PC-3 (cell line): ENCODE data around the gene FGD5. TPM values are rescaled to one million over a fixed set of nuclear protein-coding genes. Genes with fewer than 3 reads are reported as not detected.

Source experiments
- ATAC-seq: fragments of 200-7000 bp; cut with Tn5 transposase; 2 replicates; pipeline ENCODE4 v1.9.1; 2020; ENCODE audit warnings: mild to moderate bottlenecking, moderate library complexity
- BruUV-seq: library from RNA; stranded (reverse); fragments of 400-500 nt; replicated peaks from 2 replicates; lab custom pipeline; 2021; lab: Mats Ljungman, UMichigan
- CTCF ChIA-PET: fragments of 300-600 bp; sonication (Branson Sonifier 250); formaldehyde crosslinking; loops from one replicate; lab custom pipeline; 2022; ENCODE audit warnings: antibody characterized with exemption; lab: Charles Lee
- POLR2A ChIA-PET: fragments of 300-600 bp; sonication (Branson Sonifier 250); formaldehyde crosslinking; loops from one replicate; lab custom pipeline; 2022; ENCODE audit warnings: antibody characterized with exemption; ENCODE audit not compliant: unreplicated experiment; lab: Charles Lee
- DNase-seq: peaks from one replicate; pipeline ENCODE4 v3.0.0-alpha.2; 2015
- H2AFZ ChIP-seq: fragments of 300-600 bp; sonication (generic); 2 replicates; pipeline ENCODE4 v1.6.0; 2016; ENCODE audit warnings: antibody characterized with exemption, low read length
- H3F3A ChIP-seq: fragments of 300-600 bp; sonication (generic); one replicate; pipeline ENCODE4 v1.6.0; 2017; ENCODE audit warnings: antibody characterized with exemption, low read length, control low read depth, mild to moderate bottlenecking; ENCODE audit not compliant: unreplicated experiment
- H3K27ac ChIP-seq: fragments of 300-600 bp; sonication (generic); 2 replicates; pipeline ENCODE4 v1.5.1; 2016; ENCODE audit warnings: mild to moderate bottlenecking, low read length
- H3K27me3 ChIP-seq: fragments of 300-600 bp; sonication (generic); 2 replicates; pipeline ENCODE4 v1.6.1; 2016; ENCODE audit warnings: low read length, mixed read lengths
- H3K36me3 ChIP-seq: fragments of 300-600 bp; sonication (generic); 2 replicates; pipeline ENCODE4 v1.6.1; 2016; ENCODE audit warnings: low read depth, mixed run types, low read length, mixed read lengths
- H3K4me1 ChIP-seq: fragments of 300-600 bp; sonication (generic); 2 replicates; pipeline ENCODE4 v1.5.1; 2016; ENCODE audit warnings: low read length; ENCODE audit not compliant: insufficient read depth
- H3K4me2 ChIP-seq: fragments of 300-600 bp; sonication (generic); 2 replicates; pipeline ENCODE4 v1.6.0; 2016; ENCODE audit warnings: low read length
- H3K4me3 ChIP-seq: fragments of 300-600 bp; sonication (generic); 2 replicates; pipeline ENCODE4 v1.5.1; 2016; ENCODE audit warnings: mild to moderate bottlenecking, low read length, mixed read lengths
- H3K79me2 ChIP-seq: fragments of 300-600 bp; sonication (generic); 2 replicates; pipeline ENCODE4 v1.6.1; 2017; ENCODE audit warnings: low read length, mixed read lengths
- H3K9ac ChIP-seq: fragments of 300-600 bp; sonication (generic); 2 replicates; pipeline ENCODE4 v1.6.0; 2016; ENCODE audit warnings: mild to moderate bottlenecking, low read length
- H3K9me2 ChIP-seq: fragments of 300-600 bp; sonication (generic); replicated peaks from 2 replicates; pipeline ENCODE4 v1.6.1; 2016; ENCODE audit warnings: mixed run types, low read length, mixed read lengths
- H3K9me3 ChIP-seq: fragments of 300-600 bp; sonication (generic); 2 replicates; pipeline ENCODE4 v1.6.1; 2016; ENCODE audit warnings: low read length, mixed read lengths
- H4K20me1 ChIP-seq: fragments of 300-600 bp; sonication (generic); 2 replicates; pipeline ENCODE4 v1.6.1; 2016; ENCODE audit warnings: low read length, mixed read lengths
- CTCF ChIP-seq: fragments of 300-600 bp; sonication (generic); conservative IDR thresholded peaks from 2 replicates; pipeline ENCODE4 v1.5.1; 2017; ENCODE audit warnings: antibody characterized with exemption, low read depth, mild to moderate bottlenecking, low read length
- EZH2 ChIP-seq: fragments of 300-600 bp; sonication (generic); IDR thresholded peaks from one replicate; pipeline ENCODE4 v1.6.1; 2017; ENCODE audit warnings: antibody characterized with exemption, mild to moderate bottlenecking, low read length; ENCODE audit not compliant: unreplicated experiment
- EZH2phosphoT487 ChIP-seq: fragments of 300-600 bp; sonication (generic); IDR thresholded peaks from 2 replicates; pipeline ENCODE4 v1.6.1; 2018; ENCODE audit warnings: mild to moderate bottlenecking, antibody characterized with exemption, low read length, borderline replicate concordance
- intact Hi-C: fragments of 100-400 bp; cut with micrococcal nuclease; formaldehyde crosslinking; loops from 2 replicates; pipeline ENCODE4 v1.9.0; 2023
- total RNA-seq: library from RNA; depleted of rRNA; stranded (reverse); fragments of >200 nt; gene quantifications from 2 replicates; pipeline ENCODE4 v1.2.3, GENCODE V29; 2014

Gene FGD5
- total RNA-seq, 1 experiment from 2014 or later, result not detected

- CTCF ChIA-PET, result no interaction called here
Observed at GRCh38 chr3:14867936-14868570, 49.3 kb downstream of the FGD5 start.

GRCh38 chr3:14869917-14870782 is 51.4 kb downstream of the FGD5 start:
- no peak overlapping the region for H3K27ac ChIP-seq
- BruUV-seq, result no TSS peak

More at GRCh38 chr3:14867936-14868570, 49.3 kb downstream of the FGD5 start:
- H2AFZ ChIP-seq, result no peak overlapping the region
- H3K9ac ChIP-seq, result no peak overlapping the region
- H3K9me3 ChIP-seq, result no peaks in the 10 kb centered on the region
- no peak overlapping the region for H3K4me2 ChIP-seq
- H3K27me3 ChIP-seq, result peaks cover 67% of the 10 kb centered on the region
- no peaks in the 10 kb centered on the region for H3K9me2 ChIP-seq
- POLR2A ChIA-PET, result no interaction called here
- no peaks in the 10 kb centered on the region for H3K79me2 ChIP-seq
- TF ChIP-seq EZH2phosphoT487 (no peak), EZH2 (no peak), CTCF (no peak)
- H3K36me3 ChIP-seq, result no peaks in the 10 kb centered on the region
- BruUV-seq, result no TSS peak
- ATAC-seq (no peak), DNase-seq (no peak)
- no peaks in the 10 kb centered on the region for H3F3A ChIP-seq
- H4K20me1 ChIP-seq, result no peaks in the 10 kb centered on the region
- intact Hi-C loops, result no loop called here
- no peaks in the 10 kb centered on the region for H3K4me1 ChIP-seq
- no peak overlapping the region for H3K27ac ChIP-seq
- no peak overlapping the region for H3K4me3 ChIP-seq

More at GRCh38 chr3:14869917-14870782, 51.4 kb downstream of the FGD5 start:
- no peaks in the 10 kb centered on the region for H3K9me3 ChIP-seq
- no peak overlapping the region for H3K9ac ChIP-seq
- no peaks in the 10 kb centered on the region for H3K4me1 ChIP-seq
- no peak overlapping the region for H3K4me3 ChIP-seq
- CTCF ChIA-PET, result no interaction called here
- H3K9me2 ChIP-seq, result no peaks in the 10 kb centered on the region
- no peak overlapping the region for H3K4me2 ChIP-seq
- POLR2A ChIA-PET, result no interaction called here
- no peaks in the 10 kb centered on the region for H3F3A ChIP-seq
- no peaks in the 10 kb centered on the region for H4K20me1 ChIP-seq
- DNase-seq (no peak), ATAC-seq (no peak)
- no peak overlapping the region for H2AFZ ChIP-seq
- TF ChIP-seq CTCF, result no peak
- no peak for TF ChIP-seq EZH2
- TF ChIP-seq EZH2phosphoT487, result no peak
- no peaks in the 10 kb centered on the region for H3K36me3 ChIP-seq
- intact Hi-C loops, result no loop called here
- H3K27me3 ChIP-seq, result peaks cover 67% of the 10 kb centered on the region
- no peaks in the 10 kb centered on the region for H3K79me2 ChIP-seq
